Transverse colon (tissue), 3 donors: ENCODE results near the gene ZBP1.

Experiments
- EP300 ChIP-seq: sonication (generic); formaldehyde crosslinking; IDR thresholded peaks from one replicate; pipeline ENCODE4 v1.6.1; 2017; ENCODE audit warnings: antibody characterized with exemption, low read depth
- POLR2A ChIP-seq: fragments of 450-650 bp; IDR thresholded peaks from one replicate; pipeline ENCODE4 v1.6.1; 2016; ENCODE audit warnings: antibody characterized with exemption, mild to moderate bottlenecking, moderate library complexity
- TF ChIP-seq, protein P1 (sequence below), 5 experiments: fragments of 200-600 bp in 3 of 5; fragments of 450-650 bp in 2 of 5; sonication (generic) in 3 of 5; IDR thresholded peaks; 1 replicate in 2 of 5; 2 replicates in 3 of 5; pipeline ENCODE4 v1.5.1; 2016 to 2017; ENCODE audit warnings: antibody characterized with exemption in 5 of 5, inconsistent platforms in 3 of 5, mild to moderate bottlenecking in 2 of 5, moderate library complexity in 1 of 5

DNA sequence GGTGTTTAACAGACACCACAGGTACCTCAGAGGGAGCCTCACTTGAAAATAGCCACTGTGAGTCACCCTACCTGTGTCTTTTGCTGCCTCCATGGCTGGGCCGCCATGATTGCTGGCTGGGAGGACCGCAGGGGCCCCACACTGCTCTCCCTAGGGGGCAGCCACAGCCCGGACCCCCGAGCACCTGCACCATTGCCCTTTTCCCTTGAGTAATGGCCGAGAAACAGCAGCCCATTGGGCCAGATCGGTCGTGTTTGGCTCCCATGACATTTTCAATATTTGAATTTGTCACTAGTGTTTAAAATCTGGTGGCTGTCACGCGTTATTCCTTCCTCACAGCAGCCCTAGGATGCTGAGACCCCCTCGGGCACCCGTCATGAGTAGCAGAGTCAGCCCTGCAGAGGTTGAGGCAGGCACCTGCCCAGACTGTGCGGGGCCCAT, 6.7 kb downstream of the ZBP1 start:
- no peak for TF ChIP-seq POLR2A
- TF ChIP-seq, protein P1, sequence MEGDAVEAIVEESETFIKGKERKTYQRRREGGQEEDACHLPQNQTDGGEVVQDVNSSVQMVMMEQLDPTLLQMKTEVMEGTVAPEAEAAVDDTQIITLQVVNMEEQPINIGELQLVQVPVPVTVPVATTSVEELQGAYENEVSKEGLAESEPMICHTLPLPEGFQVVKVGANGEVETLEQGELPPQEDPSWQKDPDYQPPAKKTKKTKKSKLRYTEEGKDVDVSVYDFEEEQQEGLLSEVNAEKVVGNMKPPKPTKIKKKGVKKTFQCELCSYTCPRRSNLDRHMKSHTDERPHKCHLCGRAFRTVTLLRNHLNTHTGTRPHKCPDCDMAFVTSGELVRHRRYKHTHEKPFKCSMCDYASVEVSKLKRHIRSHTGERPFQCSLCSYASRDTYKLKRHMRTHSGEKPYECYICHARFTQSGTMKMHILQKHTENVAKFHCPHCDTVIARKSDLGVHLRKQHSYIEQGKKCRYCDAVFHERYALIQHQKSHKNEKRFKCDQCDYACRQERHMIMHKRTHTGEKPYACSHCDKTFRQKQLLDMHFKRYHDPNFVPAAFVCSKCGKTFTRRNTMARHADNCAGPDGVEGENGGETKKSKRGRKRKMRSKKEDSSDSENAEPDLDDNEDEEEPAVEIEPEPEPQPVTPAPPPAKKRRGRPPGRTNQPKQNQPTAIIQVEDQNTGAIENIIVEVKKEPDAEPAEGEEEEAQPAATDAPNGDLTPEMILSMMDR (IDR thresholded peaks at IDR 0.05) = no peak
- no peak for TF ChIP-seq EP300
